Stimulated activated CD8-positive, alpha-beta memory T cell treated with anti-CD3 and anti-CD28 coated beads, Interleukin-12 subunit alpha, Interleukin-12 subunit beta, amount 100 ng/mL, for 4 hours (primary cell): Measurements from ENCODE around the gene LHX3.

Experiments
- DNase-seq: peaks from one replicate; pipeline ENCODE4 v3.0.0-alpha.2; 2020; ENCODE audit warnings: low read depth

LHX3 gene

DNA sequence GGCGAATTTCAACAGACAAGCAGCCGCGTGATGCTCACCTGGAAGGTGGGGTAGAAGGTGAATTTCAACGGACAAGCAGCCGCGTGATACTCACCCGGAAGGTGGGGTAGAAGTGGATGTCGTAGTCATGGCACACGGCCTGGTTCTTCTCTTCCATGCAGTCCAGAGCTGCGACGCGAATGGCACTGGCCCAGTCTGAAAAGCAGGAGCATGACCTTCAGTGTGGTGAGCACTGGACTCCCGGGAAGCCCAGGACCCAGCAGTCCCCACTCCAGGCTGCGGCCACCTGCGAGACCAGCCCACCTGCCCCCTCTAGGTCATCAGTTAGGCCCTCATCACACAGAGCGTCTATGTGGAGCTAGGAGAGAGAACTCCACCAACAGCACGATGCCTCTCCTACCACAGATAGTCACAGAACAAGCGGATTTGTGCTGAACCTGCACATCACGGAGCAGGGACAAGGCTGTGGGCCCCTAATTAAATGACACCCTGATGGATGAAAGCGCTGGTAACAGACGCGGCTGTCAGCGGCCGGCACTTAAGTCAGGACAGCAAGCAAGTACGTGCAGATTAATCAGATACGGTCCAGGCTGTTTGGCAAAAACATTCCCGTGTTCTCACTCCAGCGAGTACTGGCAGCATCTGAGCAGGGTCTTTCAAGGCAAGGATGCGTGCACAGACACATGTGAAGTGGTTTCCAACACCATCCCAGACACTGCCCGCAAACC is 21.9 kb upstream of the LHX3 start:
- no peak for DNase-seq

DNA sequence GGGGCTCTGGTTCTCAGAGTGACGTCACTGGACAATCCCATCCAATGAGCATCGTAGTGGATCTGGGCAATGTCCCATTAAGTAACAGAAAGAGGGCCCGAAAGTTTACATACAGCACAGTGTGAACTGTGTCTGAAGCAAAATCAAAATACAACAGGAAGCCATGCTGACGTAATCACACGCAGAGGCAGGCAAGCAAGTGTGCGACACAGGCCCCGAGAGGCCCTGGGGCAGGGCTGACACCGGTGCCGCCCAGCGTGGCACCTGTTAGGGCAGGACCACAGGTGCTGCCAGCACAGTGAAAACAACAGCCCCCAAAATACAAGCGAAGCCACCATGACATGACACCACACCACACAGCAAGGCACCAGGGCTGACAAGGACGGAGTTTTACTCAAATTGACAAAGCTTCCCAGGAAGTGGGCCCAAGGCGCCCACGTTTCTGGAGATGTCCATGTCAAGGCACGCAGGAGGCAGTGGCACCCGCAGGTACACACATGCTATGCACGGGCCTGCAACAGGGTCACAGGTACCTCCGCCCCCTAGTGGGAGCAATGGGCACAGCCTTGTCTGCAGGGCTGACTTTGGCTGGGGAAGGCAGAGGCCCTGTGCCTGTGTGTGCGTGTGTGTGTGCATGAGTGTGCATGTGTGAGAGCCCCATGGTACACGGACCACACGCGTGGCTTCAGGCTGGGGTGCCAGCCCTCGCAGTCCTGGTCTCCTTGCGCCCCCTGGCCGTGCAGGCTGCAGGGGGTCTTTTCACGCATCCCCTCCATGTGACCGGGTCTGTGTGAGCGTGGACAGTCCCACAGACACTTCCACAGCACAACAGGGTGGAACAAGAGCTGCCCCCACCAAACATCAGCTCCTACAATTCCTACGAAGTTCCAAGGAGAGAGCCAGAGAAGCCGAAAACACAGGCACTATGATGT is 21.1 kb upstream of the LHX3 start:
- peak; percentile 22 for DNase-seq

GRCh38 chr9:136225366-136225747 is 20.4 kb upstream of the LHX3 start:
- no peak for DNase-seq

DNA sequence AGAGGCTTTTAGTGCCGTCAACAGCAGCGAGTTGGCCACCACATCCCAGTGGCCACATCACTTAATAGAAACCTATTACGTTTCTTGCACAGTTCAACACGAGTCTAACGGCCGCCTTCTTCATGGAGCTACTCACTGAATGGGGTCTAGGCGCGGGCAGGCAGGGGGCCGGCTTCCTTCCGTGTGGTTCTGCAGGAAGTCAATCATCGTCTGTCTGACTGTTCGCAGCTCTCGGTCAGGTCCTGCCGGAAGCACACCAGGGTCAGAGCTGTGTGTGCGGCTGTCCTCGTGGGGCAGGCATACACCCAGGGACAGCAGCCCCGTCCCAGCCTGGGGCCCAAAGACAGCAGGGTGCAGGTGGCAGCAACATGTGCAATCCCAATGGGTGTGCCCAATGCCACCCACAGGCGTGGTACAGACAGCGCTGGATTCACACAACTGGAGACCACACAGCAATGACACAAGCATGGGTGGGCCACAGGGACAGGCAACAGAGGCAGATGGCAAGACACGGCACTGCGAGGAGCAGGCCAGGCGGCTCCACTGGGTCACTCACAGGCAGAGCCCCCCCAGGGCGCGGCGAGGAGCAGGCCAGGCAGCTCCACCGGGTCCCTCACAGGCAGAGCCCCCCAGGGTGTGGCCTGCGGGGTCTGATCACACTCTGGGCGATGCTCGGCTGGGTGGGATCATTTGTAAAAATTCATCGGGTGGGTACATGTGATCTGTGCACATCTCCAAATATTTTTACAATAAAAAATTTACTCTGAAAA is 19.1 kb upstream of the LHX3 start:
- no peak for DNase-seq

DNA sequence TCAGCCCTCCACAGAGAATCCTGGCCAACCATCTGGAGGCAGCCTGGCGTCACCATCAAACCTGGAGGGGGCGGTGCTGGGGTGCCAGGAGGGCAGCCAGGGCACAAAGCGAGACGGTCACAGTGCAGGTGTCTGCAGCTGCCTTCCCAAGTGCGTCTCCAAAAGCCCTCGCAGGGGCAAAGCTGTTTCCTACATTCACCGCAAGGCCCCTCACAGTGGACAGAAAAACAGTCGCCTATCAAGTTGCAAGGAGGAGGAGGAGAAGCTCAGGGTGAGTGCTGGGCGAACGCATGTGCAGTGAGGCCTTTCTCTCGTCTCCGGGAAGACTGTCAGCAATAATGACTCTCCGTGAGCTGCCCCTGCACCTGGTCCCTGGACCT is 18.0 kb upstream of the LHX3 start:
- no peak for DNase-seq

DNA sequence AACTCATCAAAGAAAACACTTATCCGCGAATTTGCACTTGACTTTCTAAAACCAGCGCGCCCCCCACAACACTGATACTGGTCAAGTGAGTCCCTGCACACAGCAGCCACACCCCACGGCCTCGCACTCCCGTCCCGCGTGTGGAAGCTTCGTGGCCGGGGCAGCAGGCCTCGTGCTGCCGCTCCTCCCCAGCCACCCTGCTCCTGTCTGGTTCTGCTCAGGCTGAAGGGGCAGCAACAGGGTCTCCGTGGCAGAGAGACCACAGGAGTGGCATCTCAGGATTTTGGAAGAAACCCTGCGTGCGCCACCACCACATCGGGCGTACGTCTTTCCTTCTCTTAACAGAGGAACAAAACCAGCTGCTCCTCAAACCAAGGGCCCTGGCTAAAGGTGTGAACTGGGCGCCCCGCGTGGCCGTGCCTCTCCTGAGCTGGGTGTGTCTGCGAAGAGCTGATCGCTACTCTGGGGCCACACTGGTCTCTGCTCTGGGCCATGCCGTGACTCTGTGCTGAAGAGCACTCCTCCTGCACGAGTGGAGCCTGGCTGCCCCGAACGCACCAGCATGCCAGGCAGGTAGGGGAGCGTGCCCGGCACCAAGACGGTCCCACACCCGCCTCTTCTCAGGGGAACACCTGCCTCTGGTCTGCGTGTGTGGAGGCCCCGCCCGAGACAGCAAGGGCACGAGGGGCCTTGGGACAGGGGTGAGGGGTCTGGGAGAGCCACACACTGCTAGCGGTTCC is 17.4 kb upstream of the LHX3 start:
- no peak for DNase-seq

DNA sequence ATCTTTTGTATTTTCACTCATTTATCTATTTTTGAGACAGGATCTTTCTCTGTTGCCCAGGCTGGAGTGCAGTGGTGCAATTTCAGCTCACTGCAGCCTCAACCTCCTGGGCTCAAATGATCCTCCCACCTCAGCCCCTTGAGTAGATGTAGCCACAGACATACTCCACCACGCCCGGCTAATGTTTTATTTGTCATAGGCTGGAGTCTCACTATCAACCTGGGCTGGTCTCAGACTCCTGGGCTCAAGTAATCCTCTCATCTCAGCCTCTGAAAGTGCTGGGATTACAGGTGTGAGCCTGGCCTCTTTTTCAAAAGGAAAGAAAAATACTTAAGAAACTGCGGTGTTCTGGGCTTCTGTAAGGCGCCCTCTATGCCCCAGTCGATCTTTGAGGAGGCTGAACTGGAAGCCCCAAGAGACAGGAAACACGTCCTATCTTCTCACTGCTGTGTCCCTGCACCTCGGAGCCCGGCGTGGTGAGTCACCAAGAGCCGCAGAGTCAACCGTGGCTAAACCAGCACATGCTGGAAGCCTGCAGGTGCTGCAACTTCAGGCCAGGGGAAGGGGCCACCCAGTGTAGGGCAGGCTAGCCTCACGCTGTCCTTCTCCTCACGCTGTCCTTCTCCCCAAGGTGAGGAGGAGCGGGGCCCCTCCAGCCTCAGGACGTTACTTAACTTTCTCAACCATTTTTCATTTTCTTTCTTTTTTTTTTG is 15.2 kb upstream of the LHX3 start:
- no peak for DNase-seq

DNA sequence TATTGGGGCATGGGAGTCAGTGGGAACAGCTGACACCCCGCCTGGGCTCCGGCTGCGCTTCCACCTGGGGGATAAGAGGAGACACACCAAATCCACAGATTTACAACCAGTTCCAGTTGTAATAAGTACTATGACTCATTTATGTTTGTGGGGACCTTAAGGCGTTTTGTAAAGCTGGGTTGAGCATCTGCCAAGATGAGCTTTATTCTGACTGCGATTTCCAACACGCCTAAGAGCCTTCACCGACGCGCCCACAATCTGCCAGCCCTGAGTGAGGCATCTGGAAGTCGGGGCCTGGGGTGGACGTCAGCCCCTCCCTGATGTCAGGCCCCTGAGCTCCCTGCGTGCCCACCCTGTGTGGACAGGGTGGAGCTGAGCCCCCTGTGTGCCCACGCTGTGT is 14.3 kb upstream of the LHX3 start:
- DNase-seq: no peak

DNA sequence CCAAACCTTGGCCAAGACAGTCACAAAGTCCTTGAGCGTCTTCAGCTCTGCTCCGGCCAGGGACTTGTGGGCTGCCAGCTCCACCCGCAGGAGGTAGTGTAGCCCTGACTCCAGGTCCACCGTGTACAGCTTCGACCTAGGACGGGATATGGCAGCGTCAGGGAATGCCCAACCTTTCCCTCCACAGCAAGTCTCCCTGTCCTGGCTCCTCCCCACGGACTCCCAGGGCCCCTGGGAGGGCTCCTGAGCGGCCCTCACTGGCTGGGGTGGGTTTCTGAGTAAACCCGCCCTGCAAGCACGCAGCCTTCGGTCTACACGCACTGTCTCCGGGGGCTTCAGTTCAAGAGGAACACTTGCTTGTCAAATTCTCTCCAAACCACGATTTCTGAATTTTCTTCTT is 13.7 kb upstream of the LHX3 start:
- no peak for DNase-seq

DNA sequence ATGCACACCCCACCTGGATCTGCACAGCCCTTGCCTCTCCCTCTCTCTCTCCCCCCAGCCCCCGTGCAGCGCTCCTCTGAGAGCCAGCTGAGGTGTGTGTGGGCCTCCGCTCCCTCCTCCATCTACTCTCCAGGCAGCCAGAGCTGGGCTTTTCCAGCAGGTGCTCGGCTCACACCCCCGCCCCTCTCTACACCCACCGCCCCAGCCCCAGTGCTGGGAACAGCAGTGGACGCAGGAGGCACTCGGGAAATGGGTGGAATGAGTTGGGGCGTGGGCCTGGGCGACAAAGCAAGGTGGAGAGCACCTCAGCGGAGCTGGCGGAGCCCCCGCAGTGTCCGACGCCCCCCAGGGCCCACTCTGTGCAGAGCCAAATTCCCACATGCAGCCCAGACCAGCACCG is 13.3 kb upstream of the LHX3 start:
- no peak for DNase-seq

GRCh38 chr9:136216541-136217244 is 11.8 kb upstream of the LHX3 start:
- DNase-seq: no peak

DNA sequence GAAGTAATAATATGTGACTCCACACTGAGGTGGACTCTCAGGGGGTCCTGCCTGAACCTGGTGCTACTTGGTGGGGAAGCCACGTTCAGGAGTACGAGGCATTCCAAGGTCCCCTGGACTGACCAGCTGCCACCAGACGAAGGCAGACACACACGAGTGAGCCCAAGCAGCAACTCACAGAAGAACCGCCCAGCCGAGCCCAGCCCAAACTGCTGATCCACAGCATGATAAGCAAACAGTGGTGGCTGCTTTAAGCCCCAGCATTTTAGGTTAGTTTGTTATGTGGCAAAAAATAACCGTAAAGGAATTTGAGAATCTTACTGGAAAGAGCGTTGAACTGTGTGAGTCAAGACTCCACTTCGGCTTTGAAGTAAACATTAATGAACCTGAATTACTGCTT is 8.8 kb upstream of the LHX3 start:
- no peak for DNase-seq

DNA sequence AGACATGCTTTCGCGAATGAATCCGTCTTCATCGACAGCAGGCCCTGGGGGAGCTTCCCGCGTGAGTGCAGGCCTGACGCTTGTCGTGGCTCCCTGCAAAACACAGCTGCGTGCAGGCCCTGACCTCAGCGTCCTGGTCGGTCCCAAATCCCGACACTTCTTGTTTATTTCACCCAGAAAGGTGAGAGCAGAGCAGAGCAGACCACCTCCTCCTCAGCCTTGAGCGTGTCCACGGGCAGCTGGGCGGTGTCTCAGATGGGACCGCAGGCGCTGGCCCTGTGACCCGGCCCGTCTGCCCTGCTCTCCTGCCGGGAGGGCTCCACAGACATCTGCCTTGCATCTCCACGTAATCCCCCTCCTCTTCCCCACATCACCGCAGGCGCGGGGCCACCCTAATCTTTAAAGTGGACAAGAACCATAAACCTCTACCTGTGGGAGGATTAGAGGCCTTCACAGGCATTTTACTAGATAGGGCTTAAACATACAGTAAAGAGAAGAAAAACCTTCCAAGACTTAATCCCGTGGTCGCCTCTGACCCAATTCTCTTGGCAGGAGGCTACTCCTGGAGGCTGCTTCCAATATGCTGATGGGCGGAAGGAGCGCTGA is 7.5 kb upstream of the LHX3 start:
- no peak for DNase-seq

- no peak for DNase-seq
Observed at GRCh38 chr9:136211441-136212344, 6.8 kb upstream of the LHX3 start.

DNA sequence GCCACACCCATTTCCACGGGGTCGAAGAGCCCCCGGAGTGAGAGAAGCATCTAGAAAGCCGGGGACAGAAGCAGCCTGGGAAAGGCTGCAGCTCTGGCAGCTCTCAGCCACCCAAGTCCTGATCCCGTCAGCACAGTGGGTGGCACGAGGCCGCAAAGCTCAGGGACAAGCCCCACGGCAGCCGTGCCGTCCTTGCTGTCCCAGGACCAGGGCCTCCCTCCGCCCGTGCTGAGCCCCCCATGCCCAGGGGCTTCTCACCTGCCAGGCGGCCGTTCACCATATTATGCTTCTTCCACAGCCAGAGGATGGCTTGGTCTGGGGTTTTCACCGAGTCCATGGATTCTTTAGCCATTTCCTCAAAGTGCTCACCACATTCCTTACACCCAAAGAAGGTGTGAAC is 6.1 kb upstream of the LHX3 start:
- DNase-seq: no peak

DNA sequence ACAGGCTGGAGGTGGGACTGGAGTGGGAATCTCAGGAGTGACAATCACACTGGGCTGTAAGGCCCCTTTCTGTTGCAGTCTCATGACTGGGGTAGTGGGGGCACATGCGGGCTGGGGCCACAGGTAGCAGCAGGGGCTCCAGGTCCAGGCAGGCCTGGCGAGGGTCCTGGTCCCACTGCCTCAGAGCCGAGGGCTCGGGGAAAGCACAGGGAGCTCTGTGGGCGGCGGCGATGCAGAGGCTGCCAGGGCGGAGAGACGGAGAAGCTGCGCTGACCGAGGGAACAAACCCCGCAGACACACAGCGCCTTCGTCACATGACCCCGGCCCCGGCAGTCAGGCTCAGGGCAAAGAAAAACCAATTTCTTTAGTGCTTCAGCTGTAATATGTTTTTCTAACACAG is 5.3 kb upstream of the LHX3 start:
- no peak for DNase-seq

DNA sequence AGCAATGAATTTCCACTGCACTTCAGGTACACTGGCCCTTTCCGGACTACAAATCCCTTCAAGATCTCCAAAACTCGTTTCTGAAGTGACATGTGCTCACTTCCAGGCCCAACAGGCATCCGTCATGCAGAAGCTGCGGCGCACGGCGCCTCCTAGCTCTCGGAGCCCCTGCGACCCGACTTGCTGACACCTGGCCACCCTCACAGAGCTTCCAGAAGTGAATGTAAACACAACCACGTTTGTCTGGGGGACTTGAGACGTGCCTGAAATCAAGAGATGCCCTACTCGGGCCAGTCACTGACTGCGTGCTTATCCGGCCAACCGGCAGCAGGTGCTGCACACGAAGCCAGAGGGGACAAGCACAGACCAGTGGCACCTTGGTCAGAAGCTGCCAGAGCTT is 4.9 kb upstream of the LHX3 start:
- DNase-seq: no peak

DNA sequence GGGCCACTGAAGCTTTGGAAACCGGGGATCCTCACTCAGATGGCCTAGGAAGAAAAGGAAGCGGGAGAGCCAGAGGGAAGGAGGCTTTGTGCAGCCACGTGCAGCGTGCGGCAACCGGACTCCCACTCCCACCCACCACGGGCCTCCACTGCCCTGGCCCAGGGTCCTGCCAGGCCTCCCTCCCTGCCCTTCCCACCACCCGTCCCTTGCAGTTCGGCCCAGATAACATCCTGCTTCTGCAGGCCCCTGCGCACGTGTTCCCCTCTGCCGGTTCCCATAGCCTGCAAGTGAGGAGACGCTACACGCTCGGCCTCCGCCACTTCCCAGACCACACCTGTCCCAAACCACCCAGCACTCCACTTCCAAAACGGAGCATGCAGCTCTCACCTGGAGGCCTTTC is 4.3 kb upstream of the LHX3 start:
- DNase-seq: no peak

DNA sequence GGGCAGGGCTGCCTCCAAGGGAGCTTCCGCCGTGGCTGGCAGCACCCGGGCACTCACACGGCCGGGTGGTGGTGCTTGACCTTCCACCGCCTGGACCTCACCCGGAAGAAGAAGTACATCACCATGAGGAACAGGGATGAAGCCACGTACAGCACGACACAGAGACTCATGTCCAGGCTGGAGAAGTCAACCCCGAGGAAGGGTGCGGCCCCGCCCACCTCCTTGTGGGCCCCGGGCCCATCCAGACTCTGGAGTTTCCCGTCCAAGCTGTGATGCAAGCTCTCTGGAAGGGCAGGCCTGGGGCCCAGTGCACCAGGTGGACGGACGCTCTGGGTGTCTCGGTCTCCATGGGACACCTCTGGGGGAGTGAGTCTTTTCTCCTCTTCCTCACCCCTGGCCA is 3.7 kb upstream of the LHX3 start:
- DNase-seq: no peak
